ENCODE results near the gene ING5. TPM values are rescaled to one million over a fixed set of nuclear protein-coding genes. Genes with fewer than 3 reads are reported as not detected.

Gene ING5
- total RNA-seq, 1 experiment from 2014 or later, result 28.6 TPM

DNA sequence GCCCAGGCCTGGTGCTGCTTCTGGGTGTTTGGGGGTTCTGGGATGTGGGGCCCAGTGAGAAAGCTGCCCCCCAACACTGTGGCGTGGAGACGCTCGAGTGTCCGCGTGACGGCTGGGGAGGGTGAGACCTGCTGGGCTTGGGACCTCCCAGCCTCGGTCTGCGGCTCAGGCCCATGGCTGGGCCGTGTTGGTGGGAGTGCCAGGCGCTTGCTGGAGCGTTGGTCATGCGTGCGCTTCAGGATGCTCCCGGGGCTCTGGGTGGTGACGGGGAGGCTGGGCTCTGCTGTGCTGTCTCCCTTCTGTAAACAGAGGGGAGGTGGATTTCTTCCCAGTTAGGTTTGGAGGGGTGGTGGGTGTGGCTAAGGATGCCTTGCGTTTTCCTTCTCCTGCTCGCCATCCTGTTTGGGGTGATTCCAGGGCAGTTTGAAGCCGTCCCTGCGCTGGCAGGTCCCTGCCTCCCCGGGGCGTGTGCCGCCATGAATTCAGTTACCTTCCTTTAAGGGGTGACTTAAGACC, 75.4 kb downstream of the ING5 start:
- POLR2A ChIA-PET, result no interaction called here
- no peaks in the 10 kb centered on the region for H3K27me3 ChIP-seq (replicated peaks; ENCODE audit: control insufficient read depth, insufficient read depth, low read length)
- Mint-ChIP-seq H3K27me3 (ENCODE audit: insufficient read depth, unreplicated experiment) (no peaks in the 10 kb centered on the region), H3K27ac (ENCODE audit: unreplicated experiment) (no peak overlapping the region), H3K9me3 (ENCODE audit: unreplicated experiment) (no peaks in the 10 kb centered on the region), H3K4me1 (ENCODE audit: low read depth, unreplicated experiment) (peaks cover 3% of the 10 kb centered on the region), H3K36me3 (ENCODE audit: insufficient read depth, unreplicated experiment) (peaks cover 2% of the 10 kb centered on the region), H3K4me3 (ENCODE audit: unreplicated experiment) (no peak overlapping the region)
- H3K4me1 ChIP-seq, result peaks cover 31% of the 10 kb centered on the region
- CTCF ChIA-PET, result no interaction called here
- no peaks in the 10 kb centered on the region for H3K36me3 ChIP-seq (ENCODE audit: control insufficient read depth, insufficient read depth, low read length)
- H3K4me3 ChIP-seq (ENCODE audit: low read depth, low read length), result peak overlapping the region; percentile 4; the same call in 1 of the 2 replicates
- no peaks in the 10 kb centered on the region for H3K9me3 ChIP-seq
- intact Hi-C loops (cut with micrococcal nuclease; ENCODE audit: unreplicated experiment), result no loop called here
- no TSS peak for BruUV-seq (replicated peaks)
- TF ChIP-seq CTCF (IDR thresholded peaks at IDR 0.05; ENCODE audit: insufficient read depth in 1 of 2, low read depth in 1 of 2, low read length in 1 of 2, severe bottlenecking in 1 of 2, unreplicated experiment in 1 of 2), result no peak
- no peak for DNase-seq

DNA sequence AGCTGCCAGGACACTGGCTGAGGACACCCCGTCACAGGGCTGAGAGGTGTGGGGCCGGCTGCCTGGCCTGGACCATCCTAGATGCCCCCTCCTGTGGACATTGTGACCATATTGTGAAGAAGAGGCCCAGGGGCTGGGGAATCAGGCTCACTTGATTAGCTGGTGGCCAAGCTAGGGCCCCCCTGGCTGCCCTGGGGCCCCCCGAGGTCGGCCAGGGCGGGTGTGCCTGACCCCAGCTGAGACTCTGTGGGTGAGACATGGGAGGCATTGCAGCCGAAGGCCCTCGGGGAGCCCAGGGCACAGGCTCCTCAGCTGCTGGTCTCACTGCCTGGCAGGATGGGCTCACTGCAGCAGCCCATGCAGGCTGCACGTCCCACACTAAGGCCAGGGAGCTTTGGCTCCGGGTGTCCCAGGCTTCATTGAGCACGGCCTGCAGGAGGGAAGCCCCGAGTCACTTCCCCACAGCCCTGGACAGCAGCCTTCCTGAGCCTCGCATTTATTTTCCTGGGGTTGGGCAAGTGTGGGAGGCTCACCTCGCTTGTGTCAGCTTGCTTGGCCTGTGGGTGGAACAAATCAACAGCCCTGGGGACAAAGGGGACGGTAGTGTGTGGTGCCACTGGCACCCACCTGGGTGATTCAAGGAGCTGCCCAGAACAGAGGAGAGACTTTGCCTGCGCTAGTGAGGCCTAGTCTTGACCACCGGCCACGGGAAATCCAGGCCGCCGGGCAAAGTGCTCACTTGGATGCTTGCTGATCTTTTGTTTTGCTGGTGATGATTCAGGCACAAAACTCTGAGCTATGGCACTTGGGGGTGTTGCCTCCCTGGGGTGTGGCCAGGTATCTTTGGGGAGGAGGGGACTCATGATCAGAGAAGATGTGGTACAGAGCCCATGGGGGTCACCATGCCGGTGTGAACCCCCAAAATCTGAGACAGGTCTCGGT, 76.1 kb downstream of the ING5 start:
- no peaks in the 10 kb centered on the region for H3K9me3 Mint-ChIP-seq (ENCODE audit: unreplicated experiment)
- ChIA-PET POLR2A (interaction anchor here (1.1 kb wide), 1 partner anchor 76 kb away, joined by 8 read pairs; the partner anchor contains the start of gene ING5), CTCF (interaction anchor here (0.6 kb wide), 1 partner anchor 510 kb away, joined by 3 read pairs; no protein-coding TSS in a partner anchor)
- TF ChIP-seq CTCF (IDR thresholded peaks at IDR 0.05; ENCODE audit: insufficient read depth in 1 of 2, low read depth in 1 of 2, low read length in 1 of 2, severe bottlenecking in 1 of 2, unreplicated experiment in 1 of 2), result no peak
- Histone ChIP-seq H3K4me1 (peaks cover 24% of the 10 kb centered on the region), H3K27me3 (replicated peaks; ENCODE audit: control insufficient read depth, insufficient read depth, low read length) (no peaks in the 10 kb centered on the region), H3K36me3 (ENCODE audit: control insufficient read depth, insufficient read depth, low read length) (no peaks in the 10 kb centered on the region), H3K4me3 (ENCODE audit: low read depth, low read length) (no peak overlapping the region), H3K9me3 (no peaks in the 10 kb centered on the region)
- no peaks in the 10 kb centered on the region for H3K36me3 Mint-ChIP-seq (ENCODE audit: insufficient read depth, unreplicated experiment)
- no peaks in the 10 kb centered on the region for H3K27me3 Mint-ChIP-seq (ENCODE audit: insufficient read depth, unreplicated experiment)
- BruUV-seq (replicated peaks), result no TSS peak
- intact Hi-C loops (cut with micrococcal nuclease; ENCODE audit: unreplicated experiment), result no loop called here
- H3K4me3 Mint-ChIP-seq (ENCODE audit: unreplicated experiment), result peak overlapping the region; percentile 19
- no peak for DNase-seq
- no peaks in the 10 kb centered on the region for H3K4me1 Mint-ChIP-seq (ENCODE audit: low read depth, unreplicated experiment)
- no peak overlapping the region for H3K27ac Mint-ChIP-seq (ENCODE audit: unreplicated experiment)

Other genes with a start within 250 kb of the ING5 start
- gene STK25, start 193.5 kb upstream of the ING5 start, total RNA-seq (2022), result 92.6 and 101 TPM in 2 replicates
- 18.0 and 18.6 TPM in 2 replicates for gene BOK, start 143.3 kb upstream of the ING5 start, total RNA-seq (2022)
- gene THAP4, start 64.9 kb upstream of the ING5 start, total RNA-seq (2022), result 34.7 and 37.2 TPM in 2 replicates
- gene ATG4B, start 64.3 kb upstream of the ING5 start, total RNA-seq (2022), result 94.5 and 101 TPM in 2 replicates
- gene DTYMK, start 15.2 kb upstream of the ING5 start, total RNA-seq (2022), result 65.1 and 68.4 TPM in 2 replicates
- 35.4 and 41.3 TPM in 2 replicates for gene D2HGDH, start 32.6 kb downstream of the ING5 start, total RNA-seq (2022)
- gene GAL3ST2, start 74.8 kb downstream of the ING5 start, total RNA-seq (2022), result 6.0 and 6.8 TPM in 2 replicates
- gene NEU4, start 107.2 kb downstream of the ING5 start, total RNA-seq (2022), result 1.5 and 3.9 TPM in 2 replicates
- not detected in 2 replicates for gene PDCD1, start 156.9 kb downstream of the ING5 start, total RNA-seq (2022)
- gene RTP5, start 167.7 kb downstream of the ING5 start, total RNA-seq (2022), result not detected in 2 replicates